Calu3 (cell line): ENCODE results near the gene RANBP3. TPM values are rescaled to one million over a fixed set of nuclear protein-coding genes. Genes with fewer than 3 reads are reported as not detected.

Experiments
- BruUV-seq: library from RNA; stranded (reverse); fragments of 400-500 nt; replicated peaks from 2 replicates; lab custom pipeline; 2021; lab: Mats Ljungman, UMichigan
- CTCF ChIA-PET: fragments of 300-600 bp; sonication (Branson Sonifier 250); formaldehyde crosslinking; loops from one replicate; lab custom pipeline; 2022; ENCODE audit warnings: antibody characterized with exemption; lab: Charles Lee
- DNase-seq: peaks from one replicate; pipeline ENCODE4 v3.0.0; 2022
- H3K27ac Mint-ChIP-seq: one replicate; pipeline ENCODE4 v1.8.0; 2022; ENCODE audit warnings: mixed read lengths; ENCODE audit not compliant: unreplicated experiment
- H3K27me3 Mint-ChIP-seq: one replicate; pipeline ENCODE4 v1.8.0; 2022; ENCODE audit warnings: mixed read lengths; ENCODE audit not compliant: unreplicated experiment
- H3K36me3 Mint-ChIP-seq: one replicate; pipeline ENCODE4 v1.8.0; 2022; ENCODE audit warnings: mild to moderate bottlenecking, moderate library complexity, mixed read lengths; ENCODE audit not compliant: insufficient read depth, unreplicated experiment
- H3K4me1 Mint-ChIP-seq: one replicate; pipeline ENCODE4 v1.8.0; 2022; ENCODE audit warnings: mild to moderate bottlenecking, low read depth, mixed read lengths; ENCODE audit not compliant: unreplicated experiment
- H3K4me3 Mint-ChIP-seq: one replicate; pipeline ENCODE4 v1.8.0; 2022; ENCODE audit warnings: mild to moderate bottlenecking, low read depth, moderate library complexity, mixed read lengths; ENCODE audit not compliant: unreplicated experiment
- H3K9me3 Mint-ChIP-seq: one replicate; pipeline ENCODE4 v1.8.0; 2022; ENCODE audit warnings: low read depth, mixed read lengths; ENCODE audit not compliant: unreplicated experiment
- CTCF ChIP-seq: fragments of 200-600 bp; IDR thresholded peaks from one replicate; pipeline ENCODE4 v1.8.0; 2022; ENCODE audit warnings: antibody characterized with exemption; ENCODE audit not compliant: unreplicated experiment
- intact Hi-C: fragments of 100-400 bp; cut with micrococcal nuclease; formaldehyde crosslinking; loops from one replicate; pipeline ENCODE4 v1.10.0; 2022; ENCODE audit not compliant: unreplicated experiment
- total RNA-seq: library from RNA; stranded (reverse); gene quantifications from 2 replicates; pipeline ENCODE4 v1.2.3, GENCODE V29; 2022

Gene RANBP3
- total RNA-seq, 1 experiment from 2014 or later, result 58.4 TPM

DNA sequence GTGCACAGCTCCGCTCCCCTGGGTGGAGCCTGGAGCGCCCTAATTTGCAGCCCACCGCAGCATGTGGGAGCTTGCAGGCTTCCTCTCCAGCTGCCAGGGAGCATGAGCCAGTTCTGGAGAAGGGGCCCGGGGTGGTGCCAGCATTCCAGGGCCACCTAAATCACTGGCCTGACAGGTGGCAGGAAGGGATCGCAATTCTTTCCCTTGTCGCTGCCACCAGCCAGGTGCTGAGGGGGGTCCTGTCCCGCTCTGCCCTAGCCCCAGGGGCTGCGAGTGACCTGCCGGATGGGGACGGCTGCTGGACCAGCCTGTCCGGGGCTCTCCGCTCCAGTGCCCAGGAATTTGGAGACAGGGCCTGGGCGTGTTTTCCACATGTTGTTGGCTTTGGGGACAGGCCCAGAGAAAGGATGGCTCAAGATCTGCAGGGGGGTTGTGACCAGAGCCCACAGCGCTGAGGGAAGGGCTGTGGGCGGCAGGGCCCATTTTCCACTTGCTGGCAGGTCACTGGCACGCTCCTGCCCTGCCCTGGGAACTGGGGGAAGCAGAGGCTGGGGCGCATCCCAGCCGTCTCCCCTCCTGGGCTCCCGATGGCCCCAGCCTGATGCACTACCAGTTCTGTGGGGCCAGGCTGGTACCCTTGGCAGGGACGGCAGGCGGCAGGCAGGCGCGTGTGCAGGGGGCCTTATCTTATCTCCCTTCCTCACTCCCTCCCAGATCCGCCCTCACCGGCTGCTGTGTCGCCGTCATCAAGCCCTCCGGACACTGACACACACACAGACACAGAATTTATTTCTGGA, 83.8 kb downstream of the RANBP3 start:
- intact Hi-C loops, result loop anchor here (5.0 kb wide), 1 partner anchor 92 kb away; no protein-coding TSS in a partner anchor
- Mint-ChIP-seq H3K27ac (no peak overlapping the region), H3K4me3 (no peak overlapping the region), H3K27me3 (peaks cover 11% of the 10 kb centered on the region), H3K36me3 (peaks cover 14% of the 10 kb centered on the region), H3K9me3 (no peaks in the 10 kb centered on the region), H3K4me1 (no peaks in the 10 kb centered on the region)
- BruUV-seq, result no TSS peak
- no peak for DNase-seq
- CTCF ChIA-PET, result interaction anchor here (1.1 kb wide), 1 partner anchor 90 kb away, joined by 7 read pairs; the partner anchor contains the start of gene NRTN
- TF ChIP-seq CTCF, result no peak

GRCh38 chr19:5893296-5893903, 84.5 kb downstream of the RANBP3 start:
- no peaks in the 10 kb centered on the region for H3K9me3 Mint-ChIP-seq
- no peak overlapping the region for H3K4me3 Mint-ChIP-seq
- TF ChIP-seq CTCF, result no peak
- H3K27ac Mint-ChIP-seq, result no peak overlapping the region
- no TSS peak for BruUV-seq
- peaks cover 13% of the 10 kb centered on the region for H3K27me3 Mint-ChIP-seq
- intact Hi-C loops, result loop anchor here (5.0 kb wide), 1 partner anchor 91 kb away; no protein-coding TSS in a partner anchor
- no peaks in the 10 kb centered on the region for H3K4me1 Mint-ChIP-seq
- no peak for DNase-seq
- peaks cover 14% of the 10 kb centered on the region for H3K36me3 Mint-ChIP-seq
- CTCF ChIA-PET, result interaction anchor here (1.1 kb wide), 1 partner anchor 89 kb away, joined by 7 read pairs; the partner anchor contains the start of gene NRTN

GRCh38 chr19:5892772-5893275, 85.1 kb downstream of the RANBP3 start:
- no peaks in the 10 kb centered on the region for H3K4me1 Mint-ChIP-seq
- H3K9me3 Mint-ChIP-seq, result no peaks in the 10 kb centered on the region
- BruUV-seq, result TSS peak; percentile 41
- CTCF ChIA-PET, result interaction anchor here (1.1 to 2.3 kb wide), 2 partner anchors 89 kb away, joined by 7 to 15 read pairs; partner anchors contain the start of gene NRTN
- intact Hi-C loops, result loop anchor here (5.0 kb wide), 1 partner anchor 91 kb away; no protein-coding TSS in a partner anchor
- peaks cover 14% of the 10 kb centered on the region for H3K36me3 Mint-ChIP-seq
- H3K4me3 Mint-ChIP-seq, result no peak overlapping the region
- H3K27me3 Mint-ChIP-seq, result peaks cover 13% of the 10 kb centered on the region
- TF ChIP-seq CTCF, result peak; percentile 13
- peak overlapping the region; percentile 45 for H3K27ac Mint-ChIP-seq
- DNase-seq, result no peak

DNA sequence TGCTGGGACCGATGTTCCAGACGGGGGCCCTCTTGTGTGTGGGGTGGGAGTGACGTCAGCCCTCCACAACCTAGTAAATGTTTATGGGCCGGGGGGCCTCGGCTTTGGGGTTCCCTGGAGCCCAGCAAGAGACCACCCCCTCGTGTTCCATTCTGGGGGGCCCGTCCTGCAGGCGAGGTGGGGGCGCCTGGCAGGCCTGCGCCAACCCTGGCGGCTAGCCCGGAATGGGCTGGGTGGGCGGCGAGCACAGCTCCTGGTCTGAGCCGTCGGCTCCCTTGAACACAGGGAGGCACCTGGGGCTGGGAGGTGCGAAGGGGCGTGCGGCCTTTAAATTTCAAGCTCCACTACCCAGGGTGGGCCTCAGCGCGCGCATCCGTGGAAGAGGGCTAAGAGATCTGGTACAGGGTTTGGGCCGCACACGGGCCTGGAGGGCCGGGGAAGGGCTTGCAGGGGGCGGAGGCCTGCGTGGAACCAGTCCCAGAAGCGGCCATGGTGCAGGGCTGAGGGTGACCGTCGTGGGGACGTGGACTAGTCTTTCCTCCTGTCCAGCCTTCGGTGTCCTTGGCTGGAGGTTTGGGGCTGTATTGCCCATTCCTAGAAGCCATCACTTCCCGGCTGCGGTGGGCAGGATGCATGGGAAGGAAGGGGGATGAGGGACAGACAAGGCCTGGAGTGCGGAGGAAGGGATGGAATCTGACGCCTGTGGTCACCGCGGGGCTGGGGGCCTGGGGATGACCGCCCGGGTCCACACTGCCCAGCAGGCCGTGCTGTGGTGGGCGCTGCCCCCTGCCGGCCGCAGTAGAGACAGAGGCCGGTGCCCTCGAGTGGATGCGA, 85.8 kb downstream of the RANBP3 start:
- peak; percentile 57 for TF ChIP-seq CTCF
- Mint-ChIP-seq H3K9me3 (no peaks in the 10 kb centered on the region), H3K27ac (peak overlapping the region; percentile 45), H3K36me3 (peaks cover 14% of the 10 kb centered on the region), H3K27me3 (peaks cover 13% of the 10 kb centered on the region), H3K4me3 (no peak overlapping the region), H3K4me1 (no peaks in the 10 kb centered on the region)
- DNase-seq, result peak; percentile 62
- intact Hi-C loops, result loop anchor here (5.0 kb wide), 1 partner anchor 90 kb away; no protein-coding TSS in a partner anchor
- CTCF ChIA-PET, result interaction anchor here (2.3 kb wide), 1 partner anchor 88 kb away, joined by 15 read pairs; no protein-coding TSS in a partner anchor
- no TSS peak for BruUV-seq
